HG03060 (cell line): ENCODE results near the gene UBR4.

Experiments used
- ATAC-seq: cut with Tn5 transposase; IDR thresholded peaks from one replicate; pipeline ENCODE4 v1.9.1; 2021; ENCODE audit warnings: low read depth, moderate number of reproducible peaks; ENCODE audit not compliant: unreplicated experiment

Gene UBR4

DNA sequence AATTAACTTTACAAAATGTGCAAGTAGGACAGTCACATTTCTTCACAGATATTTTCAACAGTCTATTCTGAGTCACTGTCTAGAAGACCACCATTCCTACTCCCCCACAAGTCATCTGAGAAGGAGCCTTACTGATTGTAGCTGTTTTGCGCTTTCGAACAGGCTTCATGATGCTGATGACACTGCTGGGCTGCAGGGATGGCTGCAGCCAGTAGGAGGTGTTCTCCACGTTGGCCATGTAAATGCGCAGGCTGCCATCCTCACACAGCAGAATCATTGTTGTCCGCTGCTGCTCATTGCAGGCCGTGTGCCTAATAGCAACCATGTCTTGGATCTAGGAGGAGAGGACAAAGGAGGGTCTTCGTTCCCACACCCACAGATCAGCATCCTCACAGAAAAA, 56.9 kb downstream of the UBR4 start:
- ATAC-seq, result no peak

DNA sequence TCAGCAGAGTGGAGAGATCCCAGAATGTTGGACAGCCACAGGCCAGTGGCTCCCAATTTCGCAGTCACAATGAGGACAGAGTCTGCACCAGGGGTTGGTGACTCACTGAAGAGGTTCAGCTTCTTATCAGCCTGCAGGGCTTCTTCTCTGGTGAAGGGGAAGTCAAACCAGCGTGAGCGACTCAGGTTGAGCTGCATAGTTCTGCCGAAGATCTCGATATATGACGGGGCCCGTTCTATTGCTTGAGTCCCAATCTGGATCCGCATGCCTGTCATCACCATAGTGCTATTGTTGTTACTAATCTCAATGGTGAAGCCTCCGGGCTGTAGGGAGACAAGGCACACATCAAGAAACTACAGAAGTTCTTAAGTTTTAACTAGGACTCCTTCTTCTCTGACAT, 58.5 kb downstream of the UBR4 start:
- ATAC-seq, result no peak

DNA sequence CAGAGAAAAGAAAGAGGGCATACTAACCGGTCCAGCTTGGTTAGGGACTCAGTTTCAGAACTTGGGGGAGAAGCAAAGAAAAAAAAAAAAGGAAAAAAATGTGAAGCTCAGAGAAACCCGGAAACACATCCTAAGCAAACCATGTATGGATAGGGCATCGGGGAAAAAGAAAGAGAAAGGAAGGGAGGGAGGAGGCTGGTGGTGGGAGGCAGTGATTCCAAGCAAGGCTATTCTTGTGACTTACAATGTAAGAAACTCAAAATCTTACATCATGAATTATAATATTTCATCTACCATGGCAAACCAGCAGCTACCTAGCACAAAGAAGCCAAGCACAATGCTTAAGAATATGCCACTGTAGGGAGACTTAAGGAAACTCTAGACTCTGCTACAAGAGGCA, 60.3 kb downstream of the UBR4 start:
- ATAC-seq, result no peak

DNA sequence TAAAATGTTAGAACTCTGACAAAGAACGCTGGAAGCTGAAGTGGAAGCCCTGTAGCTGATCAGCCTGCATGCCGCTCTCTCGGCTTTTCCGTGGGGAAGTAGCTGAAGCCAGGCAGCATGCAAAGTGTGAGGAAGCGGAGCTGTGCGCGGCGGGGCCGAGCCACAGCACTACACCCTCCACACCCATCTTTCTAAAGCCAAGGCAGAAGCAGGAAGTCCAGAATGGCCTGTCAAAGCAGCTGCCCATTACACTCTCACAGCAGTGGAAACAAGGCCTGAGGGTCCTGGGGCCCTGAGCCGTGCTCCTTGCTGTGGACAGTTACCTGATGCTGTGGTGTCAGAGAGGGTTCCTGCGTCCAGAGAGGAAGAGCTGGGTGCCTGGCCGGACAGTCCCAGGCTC, 69.6 kb downstream of the UBR4 start:
- ATAC-seq, result no peak

DNA sequence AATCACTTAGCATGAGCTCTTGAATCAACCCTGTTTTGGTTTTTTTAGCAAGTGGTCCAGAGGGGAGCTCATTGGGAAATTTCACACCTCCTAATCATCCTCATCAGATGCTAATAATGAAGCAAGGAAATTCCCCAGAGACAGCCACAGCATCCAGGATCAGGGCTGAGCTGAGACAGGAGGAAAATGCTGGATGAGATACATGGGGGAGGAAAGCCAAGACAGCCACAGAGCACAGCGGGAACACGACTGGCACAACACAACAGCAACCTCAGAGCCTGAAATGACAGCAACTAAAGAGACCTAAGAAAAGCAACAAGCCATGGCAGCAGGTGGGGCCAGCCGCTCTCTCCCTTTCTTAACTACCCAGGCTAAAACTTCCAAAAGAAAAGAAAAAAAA, 70.4 kb downstream of the UBR4 start:
- ATAC-seq, result no peak

DNA sequence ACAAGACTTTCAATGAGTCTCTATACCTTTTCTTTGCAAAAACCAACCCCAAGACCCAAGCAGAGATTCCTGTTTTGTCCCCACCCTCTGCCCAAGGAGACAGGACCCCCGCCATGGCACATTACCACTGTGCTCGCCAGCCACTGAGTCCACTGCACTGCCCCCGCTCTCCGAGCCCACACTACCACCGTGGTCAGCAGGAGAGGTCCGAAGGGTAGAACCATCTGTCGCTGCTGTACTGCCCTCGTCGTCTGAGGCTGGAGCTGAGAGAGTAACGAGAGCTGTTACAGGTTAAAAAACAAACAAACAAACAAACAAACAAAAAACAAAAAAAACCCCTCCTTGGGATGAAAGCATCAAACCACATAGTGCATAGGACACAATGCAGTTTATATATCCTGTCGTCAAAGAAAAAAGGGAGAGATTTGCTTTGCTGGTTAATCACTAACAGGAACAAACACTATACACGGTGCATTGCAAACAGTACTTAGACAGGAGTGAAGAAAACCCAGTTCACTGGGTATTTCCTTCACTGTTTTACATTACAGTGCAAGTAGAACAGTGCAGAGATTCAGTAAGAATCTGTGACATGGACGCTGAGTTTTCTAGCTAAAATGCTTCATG, 71.0 kb downstream of the UBR4 start:
- no peak for ATAC-seq

DNA sequence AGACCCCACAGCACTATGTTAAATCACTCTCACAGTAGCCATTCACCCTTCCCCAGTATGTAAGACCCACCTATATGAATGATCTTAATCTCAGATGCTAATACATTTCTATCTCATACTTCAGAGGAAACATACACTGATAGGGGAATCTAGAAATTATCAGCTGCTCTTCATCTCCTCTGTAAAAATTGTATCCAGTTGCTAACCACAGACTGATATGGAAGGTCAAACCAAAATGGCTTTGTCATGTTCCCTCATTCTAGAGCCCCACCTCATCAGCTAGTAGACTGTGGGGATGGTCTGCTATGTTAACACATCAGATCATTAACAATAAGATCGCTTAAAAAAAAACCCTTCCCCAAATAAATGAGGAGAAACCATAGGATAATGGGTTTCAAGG, 71.7 kb downstream of the UBR4 start:
- ATAC-seq, result no peak

DNA sequence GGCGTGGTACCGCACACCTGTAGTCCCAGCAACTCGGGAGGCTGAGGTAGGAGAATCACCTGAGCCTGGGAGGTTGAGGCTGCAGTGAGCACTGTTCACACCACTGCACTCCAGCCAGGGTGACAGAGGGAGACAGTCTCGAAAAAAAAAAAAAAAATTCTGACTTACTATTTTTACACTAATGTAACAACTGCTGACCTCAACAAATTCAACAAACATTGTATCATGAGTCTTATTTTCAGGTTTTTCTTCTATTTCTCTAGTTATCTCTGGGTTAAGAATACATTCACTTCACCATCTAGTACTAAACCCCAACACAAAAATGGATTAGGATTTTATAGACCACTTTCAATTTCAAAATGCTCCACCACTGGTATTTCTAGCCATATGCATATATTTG, 72.9 kb downstream of the UBR4 start:
- ATAC-seq, result no peak

DNA sequence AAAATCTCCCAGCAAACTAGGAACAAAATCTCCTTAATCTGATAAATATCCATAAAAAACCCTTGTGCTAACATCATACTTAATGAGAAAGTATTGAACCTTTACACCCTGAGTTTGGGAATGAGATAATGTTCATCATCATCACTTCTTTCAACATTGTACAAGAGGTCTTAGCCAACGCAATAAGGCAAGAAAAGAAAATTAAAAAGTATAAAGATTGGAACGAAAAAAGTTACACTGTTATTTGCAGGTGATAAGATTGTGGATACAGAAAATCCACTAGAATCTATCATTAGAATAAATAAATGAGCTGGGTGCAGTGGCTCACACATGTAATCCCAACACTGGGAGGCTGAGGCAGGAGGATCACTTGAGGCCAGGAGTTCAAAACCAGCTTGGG, 76.7 kb downstream of the UBR4 start:
- ATAC-seq, result no peak

DNA sequence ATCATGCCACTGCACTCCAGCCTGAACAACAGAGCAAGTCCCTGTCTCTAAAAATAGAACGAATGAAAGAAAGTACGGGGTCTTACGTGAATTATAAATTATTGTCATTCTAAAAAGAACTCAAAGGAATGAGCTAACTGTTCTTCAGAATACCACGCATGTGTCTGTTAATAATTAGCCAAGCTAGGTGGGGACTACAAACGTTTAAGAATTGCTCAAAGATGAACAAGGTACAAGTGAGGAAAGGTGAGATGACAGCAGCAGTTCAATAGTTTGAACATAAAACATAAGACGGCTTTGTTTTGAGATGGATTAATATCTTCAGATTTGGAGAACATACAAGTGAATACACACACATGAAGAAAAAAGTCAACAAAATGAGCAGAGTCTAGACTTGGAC, 79.6 kb downstream of the UBR4 start:
- ATAC-seq, result no peak

DNA sequence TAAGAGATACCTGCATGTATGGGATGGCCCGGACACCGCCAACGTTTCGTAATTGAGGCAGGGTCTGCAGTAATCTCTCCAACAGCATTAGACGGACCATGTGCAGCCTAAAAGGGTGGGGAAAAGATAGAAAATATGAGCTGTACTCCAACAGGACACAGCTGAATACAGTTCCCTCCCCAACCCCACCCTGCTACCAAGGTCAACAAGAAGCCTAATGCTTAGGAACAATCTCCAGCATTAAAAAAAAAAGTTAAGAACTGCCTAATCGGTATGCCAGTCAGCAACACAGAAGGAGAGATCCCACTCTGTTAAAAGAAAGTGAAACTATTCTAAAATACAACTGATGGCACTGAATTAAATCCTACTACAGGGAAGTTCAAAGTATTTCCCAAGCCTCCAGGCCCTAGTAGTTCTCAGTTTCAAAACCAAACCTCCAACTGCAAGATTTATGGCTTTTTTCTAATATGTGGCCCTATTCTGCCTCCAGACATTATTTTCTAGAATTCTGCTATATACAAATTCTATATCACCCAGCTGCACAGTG, 81.0 kb downstream of the UBR4 start:
- no peak for ATAC-seq

DNA sequence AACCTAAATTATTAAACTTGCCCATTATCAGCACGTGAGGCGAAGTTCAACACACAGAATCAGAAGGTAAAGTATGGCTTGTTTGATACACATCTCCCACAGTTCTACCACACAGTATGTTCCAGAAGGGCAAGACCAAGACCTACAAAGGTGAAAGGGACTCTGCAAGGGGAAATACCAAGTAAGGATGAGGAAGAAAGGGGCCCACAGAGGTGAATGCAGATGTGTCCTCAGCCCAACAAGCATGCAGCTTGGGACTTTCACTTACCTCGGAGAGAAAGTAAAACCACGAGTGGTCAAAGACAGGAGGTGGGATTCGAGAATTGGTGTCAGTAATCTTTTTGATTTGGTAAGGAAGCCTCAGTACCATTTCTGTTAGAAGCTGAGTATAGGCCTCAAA, 85.8 kb downstream of the UBR4 start:
- no peak for ATAC-seq

DNA sequence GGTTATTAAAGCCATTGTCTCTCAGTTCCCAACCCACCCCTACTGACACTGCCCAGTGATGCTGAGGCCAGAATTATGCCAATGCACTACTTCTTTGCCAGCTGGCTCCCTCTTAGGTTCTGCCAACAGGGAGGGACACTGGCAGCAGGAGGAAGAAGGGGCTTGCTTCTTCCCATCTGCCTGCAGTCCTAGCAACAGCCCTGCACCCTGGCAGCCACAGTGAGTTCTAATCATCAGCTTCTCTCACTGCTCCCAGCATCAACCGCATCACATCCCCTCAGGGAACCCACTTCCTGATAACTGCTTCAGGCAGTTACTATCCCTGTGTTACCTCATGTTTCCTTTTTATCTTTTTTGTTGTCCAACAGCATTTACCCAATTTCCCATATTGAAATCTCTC, 86.2 kb downstream of the UBR4 start:
- ATAC-seq, result no peak

DNA sequence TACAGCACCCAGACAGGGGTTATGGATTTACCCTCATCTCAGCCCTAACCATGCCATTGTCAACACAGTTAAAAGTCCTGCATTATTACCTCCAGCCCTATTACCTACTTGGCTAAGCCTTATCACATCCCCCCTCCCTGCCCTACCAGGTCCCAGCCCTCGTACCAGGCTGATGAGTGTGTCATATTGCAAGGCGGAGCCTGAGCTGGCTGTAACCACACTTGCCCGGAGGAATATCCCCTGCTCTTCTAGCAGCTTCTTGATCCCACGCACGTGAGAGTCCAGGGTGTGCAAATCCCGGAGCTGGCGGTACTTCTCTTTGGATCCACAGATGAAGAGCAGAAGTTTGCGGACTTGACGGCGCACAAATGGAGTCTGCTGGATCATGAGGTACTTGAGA, 87.4 kb downstream of the UBR4 start:
- no peak for ATAC-seq

DNA sequence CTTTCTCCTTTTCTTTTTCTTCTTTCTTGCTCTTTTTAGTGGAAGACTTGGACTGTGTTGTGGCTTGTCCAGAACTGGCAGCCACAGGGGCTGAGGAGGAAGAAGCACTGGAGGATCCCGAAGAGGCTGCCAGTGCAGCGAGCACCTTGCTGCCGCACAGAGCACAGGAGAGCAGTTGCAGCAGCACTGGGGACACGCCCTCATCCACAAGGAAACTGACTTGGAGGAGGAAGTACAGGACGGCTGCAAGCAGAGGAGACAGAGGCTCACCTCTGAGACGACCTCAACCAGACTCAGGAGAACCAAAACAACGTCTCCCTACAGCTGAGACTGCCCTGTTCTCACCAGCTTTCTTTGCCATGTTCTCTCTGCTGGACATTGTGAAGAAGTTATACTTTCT, 88.9 kb downstream of the UBR4 start:
- no peak for ATAC-seq

DNA sequence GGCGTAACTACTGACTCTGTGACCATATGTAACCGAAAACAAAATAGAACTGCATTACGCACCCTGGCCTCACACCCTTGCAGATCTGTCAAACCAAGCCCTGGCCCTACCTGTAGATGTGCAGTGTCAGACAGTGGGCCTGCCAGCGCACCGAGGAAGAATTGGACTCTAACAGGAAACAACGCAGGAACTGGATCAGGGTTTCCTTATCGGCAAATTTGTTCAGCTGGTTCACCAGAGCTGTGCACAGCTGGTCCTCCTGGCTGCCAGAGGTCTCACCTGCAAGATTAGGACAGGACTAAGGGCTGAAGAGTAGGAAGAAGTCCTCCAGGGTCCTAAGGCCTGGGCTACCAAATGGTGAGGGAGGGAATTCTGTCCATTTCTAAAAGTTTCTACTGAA, 90.0 kb downstream of the UBR4 start:
- ATAC-seq, result no peak

DNA sequence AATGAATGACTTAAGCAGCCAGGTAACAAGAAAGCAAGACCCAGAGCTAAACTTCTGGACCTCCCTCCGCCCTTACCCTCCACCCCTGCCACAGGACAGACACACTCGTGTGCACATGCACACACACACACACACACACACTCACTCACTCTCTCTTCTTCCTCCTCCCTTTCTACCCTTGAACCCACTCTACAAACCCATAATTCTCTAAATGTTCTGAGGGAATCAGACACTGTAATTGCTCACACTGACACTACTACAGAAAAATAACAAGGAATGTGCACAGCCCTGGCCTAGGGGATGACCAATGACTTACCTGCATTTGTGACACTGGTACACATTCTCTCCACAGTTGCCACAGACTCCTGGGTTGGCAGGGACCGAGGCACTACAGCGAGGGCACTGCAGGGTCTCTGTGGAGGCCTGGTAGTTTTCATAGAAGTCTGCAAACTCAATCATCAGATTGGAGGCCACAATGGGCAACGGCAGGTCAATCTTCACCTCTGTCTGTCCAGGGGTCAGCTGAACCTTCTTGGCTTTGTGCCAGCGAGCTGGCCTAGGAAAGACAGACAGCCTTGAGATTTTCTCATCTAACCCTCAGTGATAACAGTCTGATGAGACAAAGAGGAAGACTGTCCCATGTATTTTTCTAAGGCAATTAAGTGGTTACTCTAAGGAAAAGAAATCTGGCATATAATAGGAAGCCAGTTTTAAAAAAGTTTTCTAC, 94.8 kb downstream of the UBR4 start:
- no peak for ATAC-seq

DNA sequence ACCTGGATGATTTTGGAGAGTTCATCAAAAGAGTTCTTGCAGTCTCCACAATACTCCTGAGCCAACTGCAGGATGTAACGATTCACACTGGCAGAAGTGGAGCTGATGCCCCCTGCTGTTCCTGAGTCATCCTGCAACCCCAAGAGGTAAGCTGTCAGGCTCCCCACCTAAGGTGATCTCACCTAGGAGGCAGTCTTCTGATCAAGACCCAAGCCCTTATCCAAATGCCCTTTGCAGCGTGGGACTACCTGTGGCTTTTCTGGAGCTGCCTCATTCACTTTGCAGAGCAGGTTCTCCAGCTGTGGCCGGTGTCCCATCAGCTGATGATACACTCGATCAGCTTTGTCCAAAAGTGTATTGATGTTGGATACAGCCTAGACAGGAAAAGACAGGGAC, 96.4 kb downstream of the UBR4 start:
- no peak for ATAC-seq

DNA sequence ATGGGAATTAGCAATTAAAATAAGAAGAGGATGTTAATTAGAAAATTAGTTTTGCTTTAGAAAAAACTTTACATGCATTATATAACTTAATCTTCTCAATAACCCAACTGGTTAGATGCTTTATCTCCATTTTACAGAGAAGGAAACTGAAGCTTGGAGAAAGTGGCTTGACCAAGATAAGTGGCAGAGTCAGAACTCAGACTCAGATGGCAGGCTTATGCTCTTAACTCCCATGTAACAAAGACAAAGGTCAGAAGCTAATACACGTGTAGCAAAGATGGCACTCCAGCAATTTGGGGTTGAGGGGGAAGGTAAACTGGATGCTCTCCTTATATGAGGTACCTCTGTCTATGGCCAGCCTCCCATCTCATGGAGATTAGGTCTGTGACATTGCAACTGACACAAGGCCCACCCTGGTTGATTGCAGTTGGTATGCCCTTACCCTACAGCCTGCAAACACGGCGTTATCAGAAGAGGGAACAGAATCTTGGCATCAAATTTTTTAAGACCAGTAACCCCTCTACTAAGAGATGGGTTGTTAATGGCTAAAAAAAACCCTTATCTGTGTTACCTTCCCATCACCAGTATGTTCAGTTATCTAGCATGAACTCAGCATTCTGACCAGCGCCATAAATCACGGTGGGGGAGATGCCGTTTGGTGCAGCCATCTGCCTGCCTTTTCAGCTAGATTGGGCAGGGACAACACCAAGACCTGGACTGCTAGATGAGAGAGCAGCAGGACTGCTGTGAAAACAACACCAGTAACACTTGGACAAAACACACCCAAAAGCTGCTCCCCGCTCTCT, 97.0 kb downstream of the UBR4 start:
- no peak for ATAC-seq

DNA sequence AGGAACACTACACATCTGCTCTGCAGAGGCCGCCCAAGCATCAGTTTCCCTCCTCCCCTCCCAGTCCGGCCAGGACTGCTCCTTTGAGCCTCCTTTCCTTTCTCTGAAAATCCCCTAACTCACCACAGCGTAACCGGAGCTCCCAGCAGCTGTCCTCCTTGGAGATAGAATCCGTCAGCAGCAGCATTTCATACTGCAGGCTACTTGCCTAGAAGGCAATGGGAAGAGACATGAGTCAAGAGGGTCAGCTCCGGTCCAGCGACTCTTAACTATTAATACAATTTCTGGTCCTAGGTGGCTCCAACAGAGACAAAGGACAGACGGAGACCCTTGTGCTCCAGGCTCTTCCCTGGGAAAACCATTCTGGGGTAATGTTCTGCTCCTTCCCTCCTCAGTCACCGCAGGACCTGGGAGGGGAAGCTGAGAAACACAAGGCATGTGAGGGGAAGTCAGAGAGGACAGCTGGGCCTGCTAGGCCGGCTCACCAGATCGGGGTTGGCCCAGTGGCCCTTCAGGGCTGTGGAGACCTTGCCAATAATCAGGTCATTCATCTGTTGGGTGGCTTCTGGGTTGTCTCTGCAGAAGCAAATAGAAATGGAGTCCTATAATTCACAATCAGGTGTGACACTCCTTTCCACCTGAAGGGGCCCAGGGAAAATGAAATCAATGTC, 99.7 kb downstream of the UBR4 start:
- ATAC-seq, result no peak

DNA sequence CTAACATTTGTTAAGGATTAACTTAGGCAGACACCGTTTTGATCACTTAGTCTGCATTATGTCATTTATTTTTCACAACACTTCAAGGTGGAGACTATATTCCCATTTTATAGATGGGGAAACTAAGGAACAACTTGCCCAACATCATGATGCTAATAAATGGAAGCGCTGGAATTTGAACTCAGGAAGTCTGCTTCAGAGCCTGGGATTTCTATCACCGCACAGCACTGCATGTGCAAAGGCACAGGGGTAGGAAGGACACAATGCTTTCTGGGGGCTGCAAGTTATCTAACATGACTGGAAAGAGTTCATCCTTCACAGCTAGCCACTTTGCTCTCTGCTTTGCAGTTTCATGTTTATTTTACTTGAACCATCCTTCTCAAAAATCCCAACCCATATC, 100.5 kb downstream of the UBR4 start:
- no peak for ATAC-seq
